Activated CD4-positive, alpha-beta T cell treated with anti-CD3 and anti-CD28 coated beads, Interleukin-2, amount 50 U/mL, for 1 hour (primary cell): ENCODE results near the gene MAGI3.
"Not testable (repeated sequence)": the region's sequence is repeated elsewhere in the genome, so short reads cannot be mapped to it uniquely, and the experiment has no call there.

Experiments used
- DNase-seq: peaks from one replicate; pipeline ENCODE4 v3.0.0-alpha.2; 2020

Gene MAGI3

GRCh38 chr1:113530021-113530420 lies 139.7 kb downstream of the MAGI3 start:
- no peak for DNase-seq

DNA sequence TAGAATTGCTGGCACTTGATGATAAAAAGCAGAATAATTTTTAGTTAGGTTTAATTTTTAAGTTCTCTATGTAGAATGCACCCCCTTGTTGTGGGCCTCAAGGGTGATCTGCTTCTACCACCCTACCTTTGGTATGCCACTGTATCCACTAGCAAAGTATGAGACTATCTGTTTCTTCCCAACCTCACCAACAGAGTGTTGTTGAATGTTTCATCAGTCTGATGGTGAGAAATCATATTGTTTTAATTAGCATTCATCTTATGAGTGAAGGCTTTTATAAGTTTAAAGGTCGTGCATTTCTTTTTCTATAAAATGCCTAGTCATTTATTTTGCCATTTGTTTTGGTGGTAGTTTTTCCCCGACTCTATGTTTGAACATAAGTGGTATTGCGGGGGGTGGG lies 141.0 kb downstream of the MAGI3 start:
- no peak for DNase-seq

- no peak for DNase-seq
Observed at GRCh38 chr1:113533061-113533460, 142.7 kb downstream of the MAGI3 start.

DNA sequence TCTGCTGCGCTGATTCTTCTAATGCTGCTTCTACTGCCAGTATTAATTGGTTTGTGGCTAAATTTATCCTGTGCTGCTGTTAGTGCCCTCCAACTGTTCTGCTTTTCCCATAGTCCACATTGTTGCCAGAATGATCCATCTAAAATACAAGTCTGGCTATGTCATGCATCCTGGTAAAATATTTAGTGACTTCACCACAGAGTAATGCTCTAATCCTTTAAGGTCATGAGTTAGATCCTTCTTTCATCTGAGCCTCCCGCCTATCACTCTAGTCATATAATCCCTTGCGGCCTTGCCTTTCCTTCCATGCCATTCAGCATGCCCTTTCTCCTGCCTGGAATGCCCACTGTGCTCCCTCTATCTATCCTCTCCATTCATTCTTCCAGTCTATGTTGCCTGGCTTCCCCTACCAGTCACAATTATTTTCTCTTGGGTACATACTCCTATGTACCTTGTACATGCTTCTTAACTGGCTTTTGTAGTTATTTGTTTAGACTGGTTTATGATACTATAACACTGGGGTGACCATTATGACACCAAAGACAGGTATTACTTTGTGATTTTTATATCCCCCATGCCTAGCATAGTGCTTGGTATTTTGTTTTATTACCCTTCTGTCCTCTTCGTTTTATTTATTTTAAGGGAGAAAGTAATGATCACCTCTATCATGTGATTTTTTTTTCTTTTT lies 144.0 kb downstream of the MAGI3 start:
- DNase-seq = no peak

DNA sequence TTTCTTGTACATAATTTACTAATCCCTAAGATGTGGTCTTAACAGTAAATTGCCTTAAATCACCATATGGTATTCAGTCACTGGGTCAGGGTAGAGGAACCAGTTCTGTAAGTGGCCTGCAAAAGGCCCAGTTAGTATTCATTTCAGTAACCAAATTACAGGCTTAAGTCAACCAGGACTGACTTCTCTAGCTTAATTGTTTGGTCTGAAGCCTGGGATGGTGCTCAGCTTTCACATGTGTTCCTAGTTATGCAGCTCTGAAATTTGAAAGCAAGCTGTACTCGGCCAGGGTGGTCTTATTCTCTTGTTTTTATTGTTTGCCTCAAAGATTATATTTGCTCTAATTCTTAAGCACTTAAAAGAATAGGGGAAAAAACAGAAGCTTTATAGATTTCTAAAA lies 144.6 kb downstream of the MAGI3 start:
- no peak for DNase-seq

DNA sequence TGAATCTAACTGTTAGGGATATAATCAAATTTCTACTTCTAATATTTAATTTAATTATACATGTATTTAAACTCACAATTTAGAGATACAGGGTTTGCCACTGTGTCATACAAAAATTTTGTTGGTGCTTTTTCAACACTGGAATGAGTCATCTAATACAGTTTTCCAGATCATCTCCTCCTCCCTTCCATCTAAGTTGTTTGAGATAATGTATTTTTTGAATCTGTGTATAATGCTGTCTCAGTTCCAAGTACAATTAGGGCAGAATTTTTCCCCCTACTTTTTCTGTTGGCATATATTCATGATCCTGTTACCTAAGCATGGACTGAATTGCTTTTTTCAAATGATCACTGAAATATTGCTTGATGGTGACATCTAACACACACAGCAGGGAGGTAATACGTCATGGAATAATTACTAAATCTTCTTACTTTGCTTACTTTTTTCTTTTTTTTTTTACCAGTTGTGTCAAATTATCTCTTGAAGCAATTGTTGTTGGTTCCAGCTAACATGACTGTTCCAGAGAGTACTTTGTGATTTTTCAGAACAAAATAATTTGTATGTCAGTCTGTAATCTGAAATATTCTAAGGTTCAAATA lies 146.0 kb downstream of the MAGI3 start:
- no peak for DNase-seq

GRCh38 chr1:113538225-113538624 lies 147.9 kb downstream of the MAGI3 start:
- DNase-seq = no peak

DNA sequence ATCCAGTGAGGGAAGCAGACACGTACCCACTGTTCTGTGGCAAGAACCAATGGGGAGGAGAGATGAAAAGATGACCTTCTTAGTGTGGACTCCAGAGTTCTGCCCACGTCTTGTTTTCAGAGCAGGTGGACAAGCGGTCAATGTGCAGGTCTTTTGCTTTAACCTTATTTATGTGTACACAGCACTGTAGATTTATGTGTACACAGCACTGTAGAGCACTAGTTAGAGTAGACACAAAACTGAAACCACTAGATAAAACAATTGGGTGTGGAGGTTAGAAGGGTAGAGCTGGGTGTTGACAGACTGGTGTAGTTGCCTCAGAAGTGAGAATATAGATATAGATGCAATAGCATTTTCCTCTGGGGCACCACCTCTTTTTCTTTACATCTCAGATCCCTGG lies 150.0 kb downstream of the MAGI3 start:
- no peak for DNase-seq

DNA sequence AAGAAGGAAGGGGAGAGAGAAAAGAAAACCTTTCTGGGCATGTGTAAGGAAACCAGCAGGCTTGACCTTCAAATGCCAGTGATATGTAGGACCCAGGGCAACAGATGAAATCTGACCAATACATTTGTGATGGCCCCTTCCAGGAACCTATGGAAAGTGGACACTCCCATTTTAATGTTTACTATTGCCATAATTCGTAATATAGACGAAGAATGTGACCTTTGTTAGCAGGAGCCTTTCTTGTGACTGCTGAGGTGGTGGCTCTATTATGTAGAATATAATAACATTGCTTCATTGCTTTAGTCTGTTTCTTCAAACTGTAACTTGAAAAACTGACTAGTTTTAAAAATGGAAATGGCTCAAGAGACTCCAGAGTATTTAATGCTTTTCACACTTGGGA lies 150.8 kb downstream of the MAGI3 start:
- no peak for DNase-seq

- no peak for DNase-seq
Observed at GRCh38 chr1:113542221-113542701, 151.9 kb downstream of the MAGI3 start.

DNA sequence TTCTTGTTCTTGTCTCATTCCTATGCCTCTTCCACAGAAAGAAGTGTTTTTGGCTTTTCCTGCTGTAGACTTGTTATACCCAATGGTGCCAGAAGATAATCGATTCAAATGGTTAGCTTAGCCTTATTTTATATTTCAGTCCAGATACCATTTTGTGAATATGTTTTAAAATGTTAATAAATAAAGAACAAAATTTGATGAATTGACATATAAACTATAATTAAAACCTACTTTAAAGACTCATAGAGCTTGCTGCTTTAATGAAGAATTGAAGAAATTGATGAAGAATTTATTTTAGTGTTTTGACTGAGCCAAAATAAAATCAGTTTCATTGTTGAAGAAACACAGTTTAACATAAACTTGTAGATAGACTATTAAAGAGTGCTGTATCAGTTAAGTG lies 152.8 kb downstream of the MAGI3 start:
- no peak for DNase-seq

- DNase-seq = no peak
Observed at GRCh38 chr1:113545210-113545609, 154.9 kb downstream of the MAGI3 start.

GRCh38 chr1:113545626-113546025 lies 155.3 kb downstream of the MAGI3 start:
- DNase-seq = no peak

DNA sequence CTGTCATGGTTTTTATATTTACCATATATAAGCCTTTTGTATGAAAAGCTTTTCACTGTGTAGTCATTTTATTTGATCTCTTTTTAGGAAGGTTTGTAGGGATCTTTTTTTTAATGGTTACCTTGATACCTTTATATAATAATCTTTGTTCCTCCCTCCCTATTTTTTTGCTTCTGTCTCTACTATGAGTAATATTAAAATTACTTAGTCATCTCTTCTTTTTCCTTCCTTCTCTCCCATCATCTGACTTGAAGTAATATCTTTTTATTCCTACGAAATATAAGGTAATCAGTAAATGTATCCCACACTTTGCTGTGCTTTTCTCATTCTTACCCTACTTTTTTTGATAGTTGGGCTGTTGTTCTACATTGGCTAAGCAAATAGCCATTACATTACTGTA lies 161.4 kb downstream of the MAGI3 start:
- no peak for DNase-seq

- DNase-seq = no peak
Observed at GRCh38 chr1:113552244-113552643, 161.9 kb downstream of the MAGI3 start.

- no peak for DNase-seq
Observed at GRCh38 chr1:113557187-113557586, 166.9 kb downstream of the MAGI3 start.

GRCh38 chr1:113565621-113566020 lies 175.3 kb downstream of the MAGI3 start:
- no peak for DNase-seq

DNA sequence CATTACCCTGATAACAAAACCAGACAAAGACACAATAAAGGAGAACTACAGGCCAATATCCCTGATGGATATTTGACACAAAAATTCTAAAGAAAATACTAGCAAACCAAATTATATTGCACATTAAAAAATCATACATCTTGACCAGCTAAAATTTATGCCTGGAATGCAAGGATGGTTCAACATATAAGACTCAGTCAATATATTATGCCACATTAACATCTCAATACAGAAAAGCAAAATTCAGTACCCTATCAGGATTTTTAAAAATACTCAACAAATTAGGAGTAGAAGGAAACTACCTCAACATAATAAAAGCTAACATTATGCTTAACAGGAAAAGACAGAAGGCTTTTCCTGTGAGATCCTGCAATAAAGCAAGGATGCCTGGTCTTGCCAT lies 177.1 kb downstream of the MAGI3 start:
- no peak for DNase-seq

DNA sequence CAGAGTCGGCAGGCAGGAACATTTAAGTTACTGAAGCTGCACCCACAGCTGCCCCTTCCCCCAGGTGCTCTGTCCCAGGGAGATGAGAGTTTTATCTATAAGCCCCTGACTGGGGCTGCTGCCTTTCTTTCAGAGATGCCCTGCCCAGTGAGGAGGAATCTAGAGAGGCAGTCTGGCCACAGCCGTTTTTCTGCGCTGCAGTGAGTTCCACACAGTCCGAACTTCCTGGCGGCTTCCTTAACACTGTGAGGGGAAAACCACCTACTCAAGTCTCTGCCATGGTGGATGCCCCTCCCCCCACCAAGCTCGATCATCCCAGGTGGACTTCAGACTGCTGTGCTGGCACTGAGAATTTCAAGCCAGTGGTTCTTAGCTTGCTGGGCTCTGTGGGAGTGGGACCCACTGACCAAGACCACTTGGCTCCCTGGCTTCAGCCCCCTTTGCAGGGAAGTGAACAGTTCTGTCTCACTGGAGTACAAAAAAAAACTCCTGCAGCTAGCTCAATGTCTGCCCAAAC lies 185.5 kb downstream of the MAGI3 start:
- DNase-seq = not testable (repeated sequence)

DNA sequence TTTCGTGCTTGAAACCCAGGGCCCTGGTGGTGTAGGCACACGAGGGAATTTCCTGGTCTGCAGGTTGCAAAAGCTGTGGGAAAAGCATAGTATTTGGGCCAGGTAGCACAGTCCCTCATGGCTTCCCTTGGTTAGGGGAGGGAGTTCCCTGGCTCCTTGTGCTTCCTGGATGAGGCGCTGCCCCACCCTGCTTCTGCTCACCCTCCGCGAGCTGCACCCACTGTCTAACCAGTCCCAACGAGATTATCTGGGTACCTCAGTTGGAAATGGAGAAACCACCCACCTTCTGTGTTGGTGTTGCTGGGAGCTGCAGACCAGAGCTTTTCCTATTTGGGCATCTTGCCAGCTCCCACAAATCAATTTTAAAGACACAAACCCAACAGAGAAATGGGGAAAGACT lies 186.0 kb downstream of the MAGI3 start:
- no peak for DNase-seq

DNA sequence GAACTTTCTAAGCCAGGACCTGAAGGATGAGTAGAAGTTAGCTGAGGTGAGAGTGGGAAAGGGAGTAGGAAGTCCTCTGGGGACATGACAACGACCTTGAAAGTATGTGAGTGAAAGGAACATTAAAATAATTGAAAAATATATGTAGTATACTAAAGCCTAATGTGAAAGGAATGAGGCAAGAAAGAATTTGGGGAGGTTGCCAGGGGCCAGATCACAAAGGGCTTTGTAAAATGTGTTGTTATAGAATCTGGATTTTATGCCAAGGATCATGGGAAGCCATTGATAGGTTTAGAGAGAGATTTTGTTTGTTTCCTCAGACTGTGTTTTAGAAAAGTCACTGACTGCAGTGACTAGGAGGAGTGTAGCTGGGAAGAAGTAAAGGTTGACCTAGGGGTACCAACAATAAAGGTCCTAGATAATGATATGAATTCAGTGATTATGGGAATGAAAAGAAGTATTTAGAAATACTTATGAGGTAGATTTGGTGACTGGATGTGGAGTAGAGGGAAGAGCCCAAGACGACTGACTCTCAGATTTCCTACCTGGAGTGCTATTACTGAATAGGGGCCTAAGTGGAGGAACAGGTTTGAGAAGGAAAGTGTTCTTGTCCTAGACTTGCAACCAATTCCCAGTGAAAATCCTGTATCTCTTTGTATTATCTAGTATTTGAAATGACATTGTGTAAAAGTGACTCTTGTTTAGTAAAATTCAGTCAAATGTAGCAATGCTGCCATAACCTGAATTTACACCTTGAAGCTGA lies 189.1 kb downstream of the MAGI3 start:
- DNase-seq = no peak

GRCh38 chr1:113581323-113581722 lies 191.0 kb downstream of the MAGI3 start:
- DNase-seq = no peak

- DNase-seq = no peak
Observed at GRCh38 chr1:113582084-113582483, 191.8 kb downstream of the MAGI3 start.

DNA sequence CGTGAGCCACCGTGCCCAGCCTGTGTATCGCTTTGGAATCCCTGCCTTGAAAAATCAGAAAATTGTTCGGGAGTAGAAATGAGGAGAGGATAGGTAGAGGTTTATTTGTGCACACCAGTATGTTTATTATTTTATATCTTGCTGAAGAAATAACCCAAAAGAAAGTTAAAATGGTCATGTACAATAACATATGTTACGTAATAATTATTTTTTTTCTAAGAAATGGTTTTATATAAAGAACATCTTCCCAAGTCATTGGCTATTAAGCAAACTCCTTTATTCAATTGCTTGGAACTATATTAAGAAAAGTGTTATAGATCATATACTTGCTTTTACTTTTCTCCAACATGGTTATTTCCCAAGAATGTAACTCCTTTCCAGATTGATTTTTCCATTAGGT lies 197.2 kb downstream of the MAGI3 start:
- no peak for DNase-seq
